A549 (cell line): ENCODE data around the gene FOXB1. TPM values are rescaled to one million over a fixed set of nuclear protein-coding genes. Genes with fewer than 3 reads are reported as not detected.
A peak's percentile ranks its signal among the peaks of the same experiment; 100 is the strongest.

Experiments
- ATAC-seq, 2 experiments: fragments of 200-7000 bp in 1 of 2; fragments of >200 bp in 1 of 2; cut with Nextera tagmentation in 1 of 2; cut with Tn5 transposase in 1 of 2; 3 replicates each; pipeline versions ENCODE4 v1.8.0 to v1.9.1; 2018 to 2020; ENCODE audit warnings: mild to moderate bottlenecking in 1 of 2, moderate library complexity in 1 of 2
- CTCF ChIA-PET: fragments of 300-600 bp; sonication (Branson Sonifier 250); formaldehyde crosslinking; extraction: SDS; loops from one replicate; lab custom pipeline; 2021; ENCODE audit warnings: antibody characterized with exemption, inconsistent platforms; lab: Yijun Ruan, JAX
- POLR2A ChIA-PET: fragments of 350-600 bp; formaldehyde crosslinking; extraction: SDS; loops from one replicate; lab custom pipeline; 2021; ENCODE audit warnings: antibody characterized with exemption, inconsistent platforms; lab: Yijun Ruan, JAX
- DNase-seq, 2 experiments: peaks; one replicate each; pipeline versions ENCODE4 v3.0.0 to v3.0.0-alpha.2; 2011 to 2016; ENCODE audit warnings: low read depth in 1 of 2, low spot score in 1 of 2
- FAIRE-seq: peaks from 2 replicates; lab custom pipeline; 2011; peaks lifted over from hg19 to GRCh38; lab: Jason Lieb, UNC
- H3K27ac ChIP-seq, 2 experiments: fragments of >200 bp; sonication (Bioruptor Twin); formaldehyde crosslinking; 3 replicates each; pipeline ENCODE4 v1.5.1; 2016 to 2017
- H3K4me1 ChIP-seq: fragments of >200 bp; sonication (Bioruptor Twin); formaldehyde crosslinking; 3 replicates; pipeline ENCODE4 v1.6.1; 2016
- H3K4me2 ChIP-seq: fragments of >200 bp; sonication (Bioruptor Twin); formaldehyde crosslinking; 3 replicates; pipeline ENCODE4 v1.6.1; 2016
- H3K4me3 ChIP-seq: fragments of >200 bp; sonication (Bioruptor Twin); formaldehyde crosslinking; 3 replicates; pipeline ENCODE4 v1.5.1; 2016
- H3K9me3 ChIP-seq: fragments of >200 bp; sonication (Bioruptor Twin); formaldehyde crosslinking; 3 replicates; pipeline ENCODE4 v1.6.1; 2016
- BCL3 ChIP-seq: fragments of >200 bp; sonication (Bioruptor Twin); formaldehyde crosslinking; IDR thresholded peaks from 3 replicates; pipeline ENCODE4 v1.6.1; 2016
- BHLHE40 ChIP-seq: IDR thresholded peaks from 2 replicates; pipeline ENCODE4 v1.6.1; 2012; ENCODE audit warnings: low read depth, low read length, inconsistent platforms
- CBX2 ChIP-seq: fragments of 200-600 bp; sonication (generic); IDR thresholded peaks from 2 replicates; pipeline ENCODE4 v1.6.1; 2016; ENCODE audit warnings: low read depth, mild to moderate bottlenecking, borderline replicate concordance
- CEBPB ChIP-seq, 2 experiments: fragments of >200 bp in 1 of 2; sonication (Bioruptor Twin) in 1 of 2; formaldehyde crosslinking in 1 of 2; IDR thresholded peaks; 2 replicates each; pipeline ENCODE4 v1.6.1; 2012 to 2016
- CHD2 ChIP-seq: fragments of 150-350 bp; IDR thresholded peaks from 2 replicates; pipeline ENCODE4 v1.6.1; 2014; ENCODE audit warnings: low read length; ENCODE audit not compliant: partially characterized antibody
- EHF ChIP-seq: fragments of 250-450 bp; sonication (Bioruptor Pico); IDR thresholded peaks from 2 replicates; pipeline ENCODE4 v1.5.0; 2020; ENCODE audit warnings: mild to moderate bottlenecking
- EHMT2 ChIP-seq: fragments of 200-600 bp; sonication (generic); IDR thresholded peaks from 2 replicates; pipeline ENCODE4 v1.6.1; 2016; ENCODE audit warnings: antibody characterized with exemption, low read depth, mild to moderate bottlenecking, moderate library complexity
- ELK1 ChIP-seq: fragments of 150-350 bp; IDR thresholded peaks from 2 replicates; pipeline ENCODE4 v1.6.1; 2014; ENCODE audit warnings: low read depth, mild to moderate bottlenecking, low read length
- GATA3 ChIP-seq: IDR thresholded peaks from 2 replicates; pipeline ENCODE4 v1.6.1; 2012; ENCODE audit warnings: borderline replicate concordance
- HDAC2 ChIP-seq: fragments of 200-600 bp; sonication (generic); IDR thresholded peaks from 2 replicates; pipeline ENCODE4 v1.6.1; 2016
- HEYL ChIP-seq: fragments of 250-450 bp; sonication (Bioruptor Pico); IDR thresholded peaks from 2 replicates; pipeline ENCODE4 v1.8.0; 2021; ENCODE audit warnings: mild to moderate bottlenecking, moderate library complexity
- HOXB13 ChIP-seq: fragments of 250-450 bp; sonication (Bioruptor Pico); IDR thresholded peaks from 2 replicates; pipeline ENCODE4 v1.5.0; 2020; ENCODE audit warnings: low read depth, mild to moderate bottlenecking, moderate library complexity
- HOXB5 ChIP-seq: fragments of 250-450 bp; sonication (Bioruptor Pico); IDR thresholded peaks from 2 replicates; pipeline ENCODE4 v1.5.0; 2020; ENCODE audit warnings: mild to moderate bottlenecking, moderate library complexity
- JUN ChIP-seq, 2 experiments: fragments of >200 bp; sonication (Bioruptor Twin); formaldehyde crosslinking; IDR thresholded peaks; 2 replicates in 1 of 2; 3 replicates in 1 of 2; pipeline ENCODE4 v1.6.1; 2016 to 2017
- JUNB ChIP-seq: fragments of >200 bp; sonication (Bioruptor Twin); formaldehyde crosslinking; IDR thresholded peaks from 2 replicates; pipeline ENCODE4 v1.6.1; 2016
- MAFK ChIP-seq: fragments of 450-650 bp; IDR thresholded peaks from 2 replicates; pipeline ENCODE4 v1.6.1; 2014; ENCODE audit not compliant: partially characterized antibody
- MAZ ChIP-seq: fragments of 150-350 bp; IDR thresholded peaks from 2 replicates; pipeline ENCODE4 v1.6.1; 2014; ENCODE audit warnings: antibody characterized with exemption, low read depth, low read length, borderline replicate concordance
- NR3C1 ChIP-seq: fragments of >200 bp; sonication (Bioruptor Twin); formaldehyde crosslinking; IDR thresholded peaks from 3 replicates; pipeline ENCODE4 v1.6.1; 2017
- PBX3 ChIP-seq: IDR thresholded peaks from 2 replicates; pipeline ENCODE4 v1.6.1; 2012
- RAD21 ChIP-seq, 2 experiments: fragments of >200 bp in 1 of 2; sonication (Bioruptor Twin) in 1 of 2; formaldehyde crosslinking in 1 of 2; IDR thresholded peaks in 1 of 2; conservative IDR thresholded peaks in 1 of 2; 2 replicates in 1 of 2; 3 replicates in 1 of 2; pipeline ENCODE4 v1.6.1; 2012 to 2018; ENCODE audit warnings: inconsistent platforms in 1 of 2
- RFX5 ChIP-seq: fragments of 450-650 bp; IDR thresholded peaks from 2 replicates; pipeline ENCODE4 v1.7.1; 2014; ENCODE audit warnings: antibody characterized with exemption, mild to moderate bottlenecking, moderate library complexity
- RNF2 ChIP-seq: fragments of 200-600 bp; sonication (generic); IDR thresholded peaks from 2 replicates; pipeline ENCODE4 v1.6.1; 2016; ENCODE audit warnings: low read depth, mild to moderate bottlenecking, antibody characterized with exemption, moderate library complexity, borderline replicate concordance
- SMC3 ChIP-seq: fragments of >200 bp; sonication (Bioruptor Twin); formaldehyde crosslinking; IDR thresholded peaks from 3 replicates; pipeline ENCODE4 v1.6.1; 2018; ENCODE audit warnings: inconsistent platforms
- SREBF2 ChIP-seq: fragments of 450-650 bp; IDR thresholded peaks from 2 replicates; pipeline ENCODE4 v1.6.1; 2014; ENCODE audit warnings: mild to moderate bottlenecking, moderate library complexity
- TFCP2L1 ChIP-seq: fragments of 250-450 bp; sonication (Bioruptor Pico); IDR thresholded peaks from 2 replicates; pipeline ENCODE4 v1.5.0; 2021; ENCODE audit warnings: mild to moderate bottlenecking
- TP53 ChIP-seq: fragments of 250-450 bp; sonication (Bioruptor Pico); IDR thresholded peaks from 2 replicates; pipeline ENCODE4 v1.5.0; 2021; ENCODE audit warnings: mild to moderate bottlenecking, moderate library complexity
- ZSCAN20 ChIP-seq: fragments of 250-450 bp; sonication (Bioruptor Pico); IDR thresholded peaks from 2 replicates; pipeline ENCODE4 v1.8.0; 2022; ENCODE audit warnings: mild to moderate bottlenecking, moderate library complexity
- WGBS: methylation state at CpG from one replicate; pipeline ENCODE4 v1.1.6; 2017; ENCODE audit errors: missing lambda C conversion rate; 5-methylcytosine and 5-hydroxymethylcytosine counted together
- polyA plus RNA-seq, 4 experiments: library from polyadenylated mRNA; depleted of rRNA in 3 of 4; stranded (reverse); fragments of >200 nt; fragmentation: RNase III in 1 of 4; extraction: RNeasy Plus Mini Kit Qiagen cat#74134 plus additional on column Dnase treatment in 1 of 4; gene quantifications; 2 replicates in 3 of 4; 3 replicates in 1 of 4; pipeline ENCODE4 v1.2.3, GENCODE V29; 2011 to 2017

FOXB1 gene
- polyA plus RNA-seq, 2 of the 4 experiments (the other 2 are of a cell fraction): not detected

- Histone ChIP-seq H3K4me2 (no peak overlapping the region), H3K4me1 (no peaks in the 10 kb centered on the region), H3K27ac (no peak overlapping the region), H3K4me3 (no peak overlapping the region), H3K9me3 (no peaks in the 10 kb centered on the region)
- no peak for DNase-seq
- no peak for TF ChIP-seq PBX3
- no peak for TF ChIP-seq MAZ
- TF ChIP-seq HOXB13 (CRISPR knock-in tag): no peak
- TF ChIP-seq RAD21 (conservative IDR thresholded peaks at IDR 0.05 in 1 of 2, IDR thresholded peaks at IDR 0.05 in 1 of 2): no peak
- no peak for TF ChIP-seq BCL3
- TF ChIP-seq CHD2: no peak
- TF ChIP-seq HOXB5 (CRISPR knock-in tag): no peak
- TF ChIP-seq CEBPB (IDR thresholded peaks at IDR 0.05): no peak
- no peak for TF ChIP-seq ZSCAN20 (CRISPR knock-in tag)
- no peak for TF ChIP-seq ELK1
- TF ChIP-seq NR3C1: no peak
- no peak for TF ChIP-seq EHMT2
- no peak for TF ChIP-seq RFX5
- TF ChIP-seq RNF2: no peak
- CTCF ChIA-PET: interaction anchor here (1.2 kb wide), 2 partner anchors 35 to 302 kb away, joined by 3 read pairs; no protein-coding TSS in a partner anchor
- FAIRE-seq: no peak
- no peak for ATAC-seq
- 19% methylated on average over 2 of the region's 2 CpGs for WGBS
- POLR2A ChIA-PET: no interaction called here
These were observed 22.4 kb downstream of the FOXB1 start for GRCh38 chr15:60026555-60026954.

- FAIRE-seq (no peak), DNase-seq (peak in 1 of 2 experiments; percentile 40), ATAC-seq (no peak)
- WGBS: under 1% methylated on average over 3 of the region's 3 CpGs
- Histone ChIP-seq H3K9me3 (no peaks in the 10 kb centered on the region), H3K27ac (no peak overlapping the region), H3K4me3 (no peak overlapping the region), H3K4me2 (no peak overlapping the region), H3K4me1 (no peaks in the 10 kb centered on the region)
- TF ChIP-seq HDAC2 (no peak), JUNB (no peak), EHF (no peak), NR3C1 (no peak), TFCP2L1 (CRISPR knock-in tag) (no peak), MAZ (no peak), SREBF2 (no peak), RAD21 (conservative IDR thresholded peaks at IDR 0.05 in 1 of 2, IDR thresholded peaks at IDR 0.05 in 1 of 2) (no peak), CEBPB (IDR thresholded peaks at IDR 0.05) (no peak), SMC3 (no peak), ZSCAN20 (CRISPR knock-in tag) (no peak), CBX2 (no peak), HEYL (CRISPR knock-in tag) (no peak), MAFK (no peak), GATA3 (no peak), TP53 (CRISPR knock-in tag) (no peak), BHLHE40 (no peak), JUN (IDR thresholded peaks at IDR 0.05) (no peak)
- ChIA-PET POLR2A (no interaction called here), CTCF (interaction anchor here (0.7 to 1.2 kb wide), 3 partner anchors 9 to 1913 kb away, joined by 3 to 4 read pairs (median 3); no protein-coding TSS in a partner anchor)
These were observed 31.2 kb downstream of the FOXB1 start for GRCh38 chr15:60035344-60035743.
